Activated B cell treated with CpG ODN at 0.5 μM for 24 hours (primary cell): ENCODE measurements around the gene AKT2. TPM values are rescaled to one million over a fixed set of nuclear protein-coding genes. Genes with fewer than 3 reads are reported as not detected.

ENCODE experiments used
- ATAC-seq: fragments of 200-7000 bp; cut with Tn5 transposase; one replicate; pipeline ENCODE4 v1.10.0; 2021; ENCODE audit warnings: low read depth, mild to moderate bottlenecking, moderate library complexity
- CTCF ChIA-PET: fragments of 350-600 bp; sonication (Branson Sonifier 250); formaldehyde crosslinking; loops from one replicate; lab custom pipeline; 2021; ENCODE audit warnings: antibody characterized with exemption; lab: Charles Lee
- POLR2A ChIA-PET: fragments of 350-600 bp; sonication (Branson Sonifier 250); formaldehyde crosslinking; loops from one replicate; lab custom pipeline; 2021; ENCODE audit warnings: antibody characterized with exemption; lab: Charles Lee
- DNase-seq: peaks from one replicate; pipeline ENCODE4 v3.0.0; 2022
- H3K27ac Mint-ChIP-seq: one replicate; pipeline ENCODE4 v1.8.0; 2020; ENCODE audit warnings: mixed read lengths
- H3K27me3 Mint-ChIP-seq: one replicate; pipeline ENCODE4 v1.8.0; 2021; ENCODE audit warnings: mixed read lengths
- H3K36me3 Mint-ChIP-seq: one replicate; pipeline ENCODE4 v1.8.0; 2021; ENCODE audit warnings: low read depth, mixed read lengths
- H3K4me1 Mint-ChIP-seq: one replicate; pipeline ENCODE4 v1.8.0; 2021; ENCODE audit warnings: mixed read lengths
- H3K4me3 Mint-ChIP-seq: one replicate; pipeline ENCODE4 v1.8.0; 2020; ENCODE audit warnings: mild to moderate bottlenecking, mixed read lengths
- H3K9me3 Mint-ChIP-seq: one replicate; pipeline ENCODE4 v1.8.0; 2020; ENCODE audit warnings: mixed read lengths
- CTCF ChIP-seq: fragments of 200-600 bp; IDR thresholded peaks from one replicate; pipeline ENCODE4 v1.8.0; 2022; ENCODE audit warnings: antibody characterized with exemption, mild to moderate bottlenecking
- intact Hi-C: fragments of 100-400 bp; cut with micrococcal nuclease; formaldehyde crosslinking; loops from one replicate; pipeline ENCODE4 v1.15.1; 2024
- total RNA-seq: library from RNA; stranded (reverse); gene quantifications from 2 replicates; pipeline ENCODE4 v1.2.3, GENCODE V29; 2022

The AKT2 gene
- total RNA-seq, 1 donor from 2014 or later: 176 TPM

GRCh38 chr19:40192758-40193586, 92.2 kb downstream of the AKT2 start:
- Mint-ChIP-seq H3K27ac (peak overlapping the region; percentile 19), H3K27me3 (no peaks in the 10 kb centered on the region), H3K4me3 (peak overlapping the region; percentile 63), H3K36me3 (peaks cover 2% of the 10 kb centered on the region), H3K9me3 (no peaks in the 10 kb centered on the region), H3K4me1 (peaks cover 31% of the 10 kb centered on the region)
- DNase-seq (no peak), ATAC-seq (no peak)
- ChIA-PET CTCF (no interaction called here), POLR2A (no interaction called here)
- intact Hi-C loops: no loop called here
- no peak for TF ChIP-seq CTCF

GRCh38 chr19:40191836-40192646, 93.1 kb downstream of the AKT2 start:
- ChIA-PET CTCF (no interaction called here), POLR2A (interaction anchor here (0.6 to 0.7 kb wide), 2 partner anchors 157 to 469 kb away, joined by 3 to 4 read pairs; partner anchors contain the start of genes C19orf47 and PLD3)
- H3K4me1 Mint-ChIP-seq: peaks cover 31% of the 10 kb centered on the region
- DNase-seq: peak; percentile 22
- peak overlapping the region; percentile 63 for H3K4me3 Mint-ChIP-seq
- ATAC-seq: peak; percentile 5
- no peaks in the 10 kb centered on the region for H3K36me3 Mint-ChIP-seq
- intact Hi-C loops: loop anchor here (1.0 to 2.0 kb wide), 4 partner anchors 27 to 156 kb away; partner anchors contain the start of genes AKT2, C19orf47, PLD3 and TTC9B
- H3K27me3 Mint-ChIP-seq: no peaks in the 10 kb centered on the region
- H3K27ac Mint-ChIP-seq: no peak overlapping the region
- no peaks in the 10 kb centered on the region for H3K9me3 Mint-ChIP-seq
- TF ChIP-seq CTCF: no peak

- H3K4me3 Mint-ChIP-seq: peak within 1 kb of the TSS; percentile 90
- H3K27ac Mint-ChIP-seq: peak within 1 kb of the TSS; percentile 86
- no peaks in the 10 kb centered on the region for H3K9me3 Mint-ChIP-seq
- ChIA-PET CTCF (interaction anchor here (0.7 to 1.2 kb wide), 2 partner anchors 47 to 1416 kb away, joined by 4 to 5 read pairs; no protein-coding TSS in a partner anchor), POLR2A (interaction anchor here (0.6 to 1.4 kb wide), 11 partner anchors 15 to 839 kb away, joined by 3 to 14 read pairs (median 5); partner anchors contain the start of genes AKT2, PSMC4, ZNF780A and ZNF780B)
- TF ChIP-seq CTCF: no peak
- H3K36me3 Mint-ChIP-seq: no peaks in the 10 kb centered on the region
- H3K27me3 Mint-ChIP-seq: no peaks in the 10 kb centered on the region
- peak; percentile 83 for DNase-seq
- ATAC-seq: peak; percentile 89
- intact Hi-C loops: loop anchor here (1.0 to 2.0 kb wide), 5 partner anchors 26 to 220 kb away; partner anchors contain the start of genes AKT2, C19orf47, PLD3 and PSMC4
- H3K4me1 Mint-ChIP-seq: peaks cover 31% of the 10 kb centered on the region
Measured at GRCh38 chr19:40190891-40191835, 94.0 kb downstream of the AKT2 start, which contains the start of gene MAP3K10. TSS of gene MAP3K10 (plus strand) at chr19:40191426. CDS start at chr19:40192032, 606 bp downstream.

GRCh38 chr19:40184273-40184672, 100.9 kb downstream of the AKT2 start:
- TF ChIP-seq CTCF: no peak
- Mint-ChIP-seq H3K27ac (no peak overlapping the region), H3K27me3 (peaks cover 4% of the 10 kb centered on the region), H3K9me3 (no peaks in the 10 kb centered on the region), H3K4me3 (no peak overlapping the region), H3K36me3 (no peaks in the 10 kb centered on the region), H3K4me1 (no peaks in the 10 kb centered on the region)
- ChIA-PET CTCF (no interaction called here), POLR2A (no interaction called here)
- ATAC-seq (no peak), DNase-seq (no peak)
- intact Hi-C loops: no loop called here

Other genes with a start within 250 kb of the AKT2 start
- gene ZNF780B, start 229.1 kb downstream of the AKT2 start, total RNA-seq: 36.4 and 51.1 TPM in 2 replicates
- 23.8 and 25.5 TPM in 2 replicates for gene ZNF780A, start 194.4 kb downstream of the AKT2 start, total RNA-seq
- gene MAP3K10, start 93.9 kb downstream of the AKT2 start, total RNA-seq: 16.4 and 20.5 TPM in 2 replicates
- not detected in 2 replicates for gene TTC9B, start 67.0 kb downstream of the AKT2 start, total RNA-seq
- 0.16 and 0.42 TPM in 2 replicates for gene CCNP, start 58.7 kb downstream of the AKT2 start, total RNA-seq
- 14.6 and 14.7 TPM in 2 replicates for gene C19orf47, start 63.1 kb upstream of the AKT2 start, total RNA-seq
- 37.0 and 37.8 TPM in 2 replicates for gene PLD3, start 63.4 kb upstream of the AKT2 start, total RNA-seq
- gene HIPK4, start 104.8 kb upstream of the AKT2 start, total RNA-seq: 0.09 TPM in 1 of 2 replicates, not detected in the other
- 1.4 and 1.7 TPM in 2 replicates for gene PRX, start 128.0 kb upstream of the AKT2 start, total RNA-seq
- gene SERTAD1, start 140.6 kb upstream of the AKT2 start, total RNA-seq: 13.4 and 13.9 TPM in 2 replicates
- 43.5 and 48.4 TPM in 2 replicates for gene SERTAD3, start 159.0 kb upstream of the AKT2 start, total RNA-seq
- 12.3 and 14.6 TPM in 2 replicates for gene BLVRB, start 180.4 kb upstream of the AKT2 start, total RNA-seq
- gene SPTBN4, start 181.7 kb upstream of the AKT2 start, total RNA-seq: 0.20 and 0.49 TPM in 2 replicates